Activated CD4-positive, alpha-beta T cell treated with anti-CD3 and anti-CD28 coated beads for 36 hours (primary cell): ENCODE results near the gene RPL26. TPM values are rescaled to one million over a fixed set of nuclear protein-coding genes. Genes with fewer than 3 reads are reported as not detected.

Source experiments
- ATAC-seq: fragments of 200-7000 bp; cut with Tn5 transposase; one replicate; pipeline ENCODE4 v1.10.0; 2021; ENCODE audit warnings: mild to moderate bottlenecking, moderate library complexity
- CTCF ChIA-PET: fragments of 350-600 bp; sonication (Branson Sonifier 250); formaldehyde crosslinking; loops from one replicate; lab custom pipeline; 2021; ENCODE audit warnings: antibody characterized with exemption; lab: Charles Lee
- POLR2A ChIA-PET: fragments of 350-600 bp; sonication (Branson Sonifier 250); formaldehyde crosslinking; loops from one replicate; lab custom pipeline; 2021; ENCODE audit warnings: antibody characterized with exemption, inconsistent platforms; lab: Charles Lee
- DNase-seq: peaks from one replicate; pipeline ENCODE4 v3.0.0-alpha.2; 2020
- H3K27ac Mint-ChIP-seq: one replicate; pipeline ENCODE4 v1.8.0; 2021; ENCODE audit warnings: mixed read lengths
- H3K27me3 Mint-ChIP-seq: one replicate; pipeline ENCODE4 v1.8.0; 2021; ENCODE audit warnings: mixed read lengths
- H3K36me3 Mint-ChIP-seq: one replicate; pipeline ENCODE4 v1.8.0; 2021; ENCODE audit warnings: low read depth, mixed read lengths
- H3K4me1 Mint-ChIP-seq: one replicate; pipeline ENCODE4 v1.8.0; 2021; ENCODE audit warnings: mixed read lengths
- H3K4me3 Mint-ChIP-seq: one replicate; pipeline ENCODE4 v1.8.0; 2021; ENCODE audit warnings: mild to moderate bottlenecking, moderate library complexity, mixed read lengths
- H3K9me3 Mint-ChIP-seq: one replicate; pipeline ENCODE4 v1.8.0; 2021; ENCODE audit warnings: low read depth, mixed read lengths
- intact Hi-C, 2 experiments: fragments of 100-400 bp; cut with DNase I in 1 of 2; cut with micrococcal nuclease in 1 of 2; formaldehyde crosslinking; loops; one replicate each; pipeline versions ENCODE4 v1.14.2 to v1.15.1; 2022 to 2024; cut with DNase I, micrococcal nuclease
- total RNA-seq, 2 experiments: library from RNA; stranded (reverse); gene quantifications; one replicate each; pipeline ENCODE4 v1.2.3, GENCODE V29; 2021

Gene RPL26
- total RNA-seq, 2 experiments from 2014 or later = 3,064 to 3,721 TPM

GRCh38 chr17:8369944-8370343 lies 13.0 kb downstream of the RPL26 start:
- H3K27ac Mint-ChIP-seq = no peak overlapping the region
- CTCF ChIA-PET = interaction anchor here (1.1 kb wide), 1 partner anchor 628 kb away, joined by 3 read pairs; no protein-coding TSS in a partner anchor
- H3K4me1 Mint-ChIP-seq = peaks cover 4% of the 10 kb centered on the region
- ATAC-seq (no peak), DNase-seq (no peak)
- no peak overlapping the region for H3K4me3 Mint-ChIP-seq
- H3K27me3 Mint-ChIP-seq = no peaks in the 10 kb centered on the region
- H3K36me3 Mint-ChIP-seq = peaks cover 9% of the 10 kb centered on the region
- no peaks in the 10 kb centered on the region for H3K9me3 Mint-ChIP-seq
- POLR2A ChIA-PET = interaction anchor here (0.5 to 0.6 kb wide), 2 partner anchors 12 to 102 kb away, joined by 3 to 15 read pairs; no protein-coding TSS in a partner anchor
- intact Hi-C loops = loop anchor here in 1 of 2 experiments (10.0 kb wide), 1 partner anchor 75 kb away; the partner anchor contains the start of gene SLC25A35

DNA sequence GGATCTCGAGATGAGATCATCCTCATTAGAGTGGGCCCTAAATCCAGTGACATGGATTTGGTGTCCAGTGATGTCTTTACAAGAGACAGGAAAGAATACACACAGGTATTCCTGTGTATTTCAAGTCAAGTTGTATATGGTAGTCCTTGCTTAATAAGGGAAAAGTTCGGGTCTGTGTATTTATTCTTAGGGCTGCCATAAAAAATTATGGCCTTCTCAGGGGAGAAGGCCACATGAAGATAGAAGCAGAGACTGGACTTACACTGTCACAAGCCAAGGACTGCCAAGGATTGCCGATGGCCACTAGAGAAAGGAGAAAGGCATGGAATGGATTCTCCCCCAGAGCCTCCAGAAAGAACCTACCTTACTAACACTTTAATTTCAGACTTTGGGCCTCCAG lies 14.8 kb downstream of the RPL26 start:
- Mint-ChIP-seq H3K4me1 (peaks cover 2% of the 10 kb centered on the region), H3K27ac (no peak overlapping the region), H3K4me3 (no peak overlapping the region), H3K36me3 (peaks cover 9% of the 10 kb centered on the region), H3K27me3 (no peaks in the 10 kb centered on the region), H3K9me3 (no peaks in the 10 kb centered on the region)
- ChIA-PET POLR2A (no interaction called here), CTCF (no interaction called here)
- intact Hi-C loops = no loop called here
- DNase-seq (no peak), ATAC-seq (no peak)

DNA sequence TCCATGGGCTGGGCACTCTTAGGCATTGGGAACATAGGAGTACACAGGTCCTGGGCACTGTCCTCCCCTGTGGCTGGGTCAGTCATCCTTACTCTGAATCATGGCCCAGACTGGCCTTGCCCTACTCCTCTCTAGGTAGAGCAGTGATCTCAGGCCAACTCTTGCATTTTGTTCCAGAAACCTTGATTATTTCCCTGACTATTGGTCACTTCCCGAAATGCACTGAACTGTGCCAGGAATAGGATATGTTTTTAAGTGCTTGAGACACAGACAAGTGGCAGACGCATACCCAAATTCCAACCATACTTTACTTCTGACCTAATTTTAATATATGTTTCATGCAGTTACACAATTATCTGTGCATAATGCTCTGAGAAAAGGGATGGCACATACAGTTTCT lies 16.8 kb downstream of the RPL26 start:
- ChIA-PET POLR2A (no interaction called here), CTCF (no interaction called here)
- peaks cover 9% of the 10 kb centered on the region for H3K36me3 Mint-ChIP-seq
- peaks cover 2% of the 10 kb centered on the region for H3K4me1 Mint-ChIP-seq
- intact Hi-C loops = no loop called here
- H3K27me3 Mint-ChIP-seq = no peaks in the 10 kb centered on the region
- ATAC-seq = no peak
- no peak for DNase-seq
- H3K9me3 Mint-ChIP-seq = no peaks in the 10 kb centered on the region
- H3K4me3 Mint-ChIP-seq = no peak overlapping the region
- H3K27ac Mint-ChIP-seq = no peak overlapping the region

- ChIA-PET CTCF (no interaction called here), POLR2A (no interaction called here)
- intact Hi-C loops = no loop called here
- H3K9me3 Mint-ChIP-seq = no peaks in the 10 kb centered on the region
- DNase-seq (no peak), ATAC-seq (no peak)
- no peak overlapping the region for H3K27ac Mint-ChIP-seq
- peaks cover 8% of the 10 kb centered on the region for H3K36me3 Mint-ChIP-seq
- peaks cover 4% of the 10 kb centered on the region for H3K4me1 Mint-ChIP-seq
- H3K27me3 Mint-ChIP-seq = no peaks in the 10 kb centered on the region
- no peak overlapping the region for H3K4me3 Mint-ChIP-seq
Observed at GRCh38 chr17:8365143-8365542, 17.9 kb downstream of the RPL26 start.

DNA sequence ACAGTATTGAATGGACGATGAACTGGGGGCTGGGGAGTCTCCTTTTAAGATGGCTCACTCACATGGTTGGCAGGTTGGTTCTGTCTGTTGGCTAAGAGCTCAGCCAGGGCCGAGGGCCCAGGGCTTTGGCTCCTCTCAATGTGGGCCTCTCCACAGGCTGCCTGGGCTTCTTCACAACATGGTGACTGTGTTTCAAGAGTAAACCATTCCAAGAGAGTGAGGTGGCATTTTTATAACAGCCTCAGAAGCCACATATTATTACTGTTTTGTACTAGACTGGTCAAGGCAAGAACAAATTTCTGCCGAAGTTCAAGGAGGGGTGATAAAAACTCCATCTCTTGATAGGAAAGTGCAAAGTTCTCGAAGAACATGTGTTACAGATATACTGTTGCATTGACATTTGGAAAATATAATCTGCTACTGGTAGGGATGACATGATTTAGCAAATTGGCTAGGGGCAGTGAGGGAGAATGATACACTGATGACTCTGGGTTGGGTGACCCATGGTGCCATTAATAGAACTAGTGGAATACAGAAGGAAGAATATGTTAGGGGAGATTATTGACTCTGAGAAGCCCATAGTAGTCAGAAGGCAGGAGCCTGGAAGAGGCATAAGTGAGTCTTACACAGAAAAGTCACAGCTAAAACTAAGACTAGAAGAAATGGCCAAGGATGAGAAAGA lies 20.2 kb downstream of the RPL26 start:
- intact Hi-C loops = no loop called here
- Mint-ChIP-seq H3K4me3 (no peak overlapping the region), H3K27me3 (no peaks in the 10 kb centered on the region), H3K4me1 (peaks cover 10% of the 10 kb centered on the region), H3K9me3 (no peaks in the 10 kb centered on the region), H3K27ac (no peak overlapping the region), H3K36me3 (no peaks in the 10 kb centered on the region)
- DNase-seq (no peak), ATAC-seq (no peak)
- ChIA-PET POLR2A (no interaction called here), CTCF (no interaction called here)

DNA sequence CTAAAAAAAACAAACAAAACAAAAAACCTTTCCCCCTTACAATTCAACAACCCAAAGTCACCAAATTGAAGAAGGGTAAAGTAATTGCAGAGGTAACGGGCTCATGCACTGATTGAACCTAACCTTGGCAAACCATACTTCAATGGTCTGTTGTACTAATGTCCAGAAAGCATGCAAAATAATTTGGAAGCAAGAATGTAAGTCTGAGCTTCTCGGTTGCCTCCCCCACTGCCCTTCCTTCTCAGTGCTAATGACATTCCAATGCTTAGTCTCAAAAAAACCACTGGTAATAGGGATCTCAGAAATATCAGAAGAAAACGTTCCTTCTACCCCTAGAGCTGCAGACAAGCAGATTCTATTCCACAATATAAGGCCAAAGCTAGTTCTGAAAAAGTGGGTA lies 22.2 kb downstream of the RPL26 start:
- no peak overlapping the region for H3K27ac Mint-ChIP-seq
- H3K4me1 Mint-ChIP-seq = peaks cover 10% of the 10 kb centered on the region
- ATAC-seq (no peak), DNase-seq (no peak)
- POLR2A ChIA-PET = interaction anchor here (0.6 to 1.1 kb wide), 3 partner anchors 12 to 806 kb away, joined by 3 read pairs; no protein-coding TSS in a partner anchor
- no peak overlapping the region for H3K4me3 Mint-ChIP-seq
- no peaks in the 10 kb centered on the region for H3K9me3 Mint-ChIP-seq
- CTCF ChIA-PET = interaction anchor here (1.0 to 1.6 kb wide), 2 partner anchors 16 to 23 kb away, joined by 4 to 6 read pairs; partner anchors contain the start of gene KRABD2
- H3K36me3 Mint-ChIP-seq = no peaks in the 10 kb centered on the region
- no peaks in the 10 kb centered on the region for H3K27me3 Mint-ChIP-seq
- intact Hi-C loops = no loop called here

GRCh38 chr17:8360260-8360659 lies 22.7 kb downstream of the RPL26 start:
- peaks cover 10% of the 10 kb centered on the region for H3K4me1 Mint-ChIP-seq
- H3K36me3 Mint-ChIP-seq = no peaks in the 10 kb centered on the region
- no peaks in the 10 kb centered on the region for H3K27me3 Mint-ChIP-seq
- CTCF ChIA-PET = interaction anchor here (0.5 to 1.6 kb wide), 4 partner anchors 16 to 143 kb away, joined by 3 to 6 read pairs (median 4); partner anchors contain the start of gene KRABD2
- H3K9me3 Mint-ChIP-seq = no peaks in the 10 kb centered on the region
- H3K4me3 Mint-ChIP-seq = no peak overlapping the region
- POLR2A ChIA-PET = interaction anchor here (0.6 to 1.1 kb wide), 3 partner anchors 29 to 807 kb away, joined by 3 read pairs; no protein-coding TSS in a partner anchor
- DNase-seq = no peak
- intact Hi-C loops = no loop called here
- H3K27ac Mint-ChIP-seq = no peak overlapping the region
- no peak for ATAC-seq

DNA sequence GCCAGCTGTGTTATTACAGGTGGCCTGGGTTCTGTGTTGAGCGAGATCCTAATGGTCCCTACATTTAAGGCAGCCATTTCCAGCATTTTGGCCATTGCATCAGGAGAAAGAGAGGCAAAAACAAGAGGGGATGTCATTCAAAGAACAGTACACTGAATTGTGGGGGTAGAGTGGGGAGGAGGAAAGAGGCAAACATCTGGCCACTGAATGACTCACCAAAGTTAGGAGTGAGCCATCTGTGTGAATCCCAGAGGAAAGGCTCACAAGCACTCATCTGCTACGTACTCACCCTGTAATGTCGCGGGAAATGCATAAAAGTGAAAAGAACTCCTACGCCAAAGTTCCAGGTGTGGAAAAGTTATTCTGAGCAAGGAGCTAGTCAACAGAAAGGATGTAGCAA lies 23.2 kb downstream of the RPL26 start:
- Mint-ChIP-seq H3K4me1 (peaks cover 10% of the 10 kb centered on the region), H3K9me3 (no peaks in the 10 kb centered on the region), H3K36me3 (no peaks in the 10 kb centered on the region), H3K27me3 (no peaks in the 10 kb centered on the region), H3K4me3 (no peak overlapping the region), H3K27ac (no peak overlapping the region)
- ChIA-PET POLR2A (interaction anchor here (0.6 kb wide), 1 partner anchor 28 kb away, joined by 3 read pairs; no protein-coding TSS in a partner anchor), CTCF (interaction anchor here (0.5 to 1.6 kb wide), 4 partner anchors 22 to 498 kb away, joined by 3 to 6 read pairs (median 4); no protein-coding TSS in a partner anchor)
- DNase-seq (no peak), ATAC-seq (no peak)
- intact Hi-C loops = no loop called here

DNA sequence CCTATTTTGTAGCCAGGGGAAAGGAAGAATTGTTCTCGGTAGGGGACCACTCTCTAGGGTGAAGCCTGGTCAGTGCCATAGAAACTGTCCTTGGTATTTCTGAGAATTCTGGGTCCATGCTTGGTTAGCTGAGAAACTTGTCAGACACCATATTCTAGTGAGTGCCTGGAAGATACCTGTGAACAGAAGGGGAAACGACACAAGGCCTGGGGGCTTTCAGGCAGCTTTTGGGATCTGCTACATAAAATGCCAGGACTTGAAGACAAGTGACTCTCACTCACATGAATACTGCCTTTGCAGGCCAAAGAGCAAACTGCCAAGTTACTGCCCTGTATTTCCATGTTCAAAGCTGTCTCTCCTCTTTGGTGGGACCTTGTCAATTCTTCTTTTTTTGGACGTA lies 25.1 kb downstream of the RPL26 start:
- intact Hi-C loops = no loop called here
- H3K27me3 Mint-ChIP-seq = no peaks in the 10 kb centered on the region
- H3K9me3 Mint-ChIP-seq = no peaks in the 10 kb centered on the region
- H3K4me1 Mint-ChIP-seq = peaks cover 10% of the 10 kb centered on the region
- DNase-seq = no peak
- CTCF ChIA-PET = no interaction called here
- POLR2A ChIA-PET = no interaction called here
- no peak for ATAC-seq
- H3K27ac Mint-ChIP-seq = no peak overlapping the region
- no peaks in the 10 kb centered on the region for H3K36me3 Mint-ChIP-seq
- no peak overlapping the region for H3K4me3 Mint-ChIP-seq

GRCh38 chr17:8354236-8354635 lies 28.8 kb downstream of the RPL26 start:
- H3K9me3 Mint-ChIP-seq = no peaks in the 10 kb centered on the region
- intact Hi-C loops = no loop called here
- H3K4me1 Mint-ChIP-seq = no peaks in the 10 kb centered on the region
- DNase-seq (no peak), ATAC-seq (no peak)
- no peak overlapping the region for H3K4me3 Mint-ChIP-seq
- H3K36me3 Mint-ChIP-seq = no peaks in the 10 kb centered on the region
- CTCF ChIA-PET = interaction anchor here (0.6 kb wide), 1 partner anchor 17 kb away, joined by 4 read pairs; no protein-coding TSS in a partner anchor
- POLR2A ChIA-PET = no interaction called here
- H3K27ac Mint-ChIP-seq = no peak overlapping the region
- peaks cover 3% of the 10 kb centered on the region for H3K27me3 Mint-ChIP-seq

DNA sequence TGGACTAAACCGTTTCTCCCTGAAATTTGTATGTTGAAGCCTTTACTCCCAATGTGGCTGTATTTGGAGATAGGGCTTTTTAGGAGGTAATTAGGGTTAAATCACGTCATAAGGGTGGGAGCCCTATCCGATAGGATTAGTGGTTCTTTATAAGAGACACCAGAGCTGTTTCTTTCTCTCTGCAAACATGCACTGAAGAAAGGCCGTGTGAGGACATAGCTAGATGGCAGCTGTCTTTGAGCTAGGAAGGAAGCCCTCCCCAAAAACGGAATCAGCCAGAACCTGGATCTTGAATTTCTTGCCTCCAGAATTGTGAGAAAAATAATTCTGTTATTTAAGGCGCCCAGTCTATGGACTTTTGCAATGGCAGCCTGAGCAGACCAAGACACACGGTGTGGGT lies 29.3 kb downstream of the RPL26 start:
- peaks cover 3% of the 10 kb centered on the region for H3K27me3 Mint-ChIP-seq
- no peaks in the 10 kb centered on the region for H3K9me3 Mint-ChIP-seq
- intact Hi-C loops = no loop called here
- no peaks in the 10 kb centered on the region for H3K4me1 Mint-ChIP-seq
- no peak overlapping the region for H3K27ac Mint-ChIP-seq
- ATAC-seq (no peak), DNase-seq (no peak)
- no peaks in the 10 kb centered on the region for H3K36me3 Mint-ChIP-seq
- CTCF ChIA-PET = interaction anchor here (0.6 to 0.7 kb wide), 2 partner anchors 17 to 91 kb away, joined by 3 to 4 read pairs; no protein-coding TSS in a partner anchor
- POLR2A ChIA-PET = no interaction called here
- no peak overlapping the region for H3K4me3 Mint-ChIP-seq

GRCh38 chr17:8350339-8350738 lies 32.7 kb downstream of the RPL26 start:
- CTCF ChIA-PET = no interaction called here
- Mint-ChIP-seq H3K4me1 (no peaks in the 10 kb centered on the region), H3K9me3 (no peaks in the 10 kb centered on the region), H3K27ac (no peak overlapping the region), H3K4me3 (no peak overlapping the region), H3K27me3 (peaks cover 19% of the 10 kb centered on the region), H3K36me3 (no peaks in the 10 kb centered on the region)
- no peak for ATAC-seq
- DNase-seq = no peak
- POLR2A ChIA-PET = no interaction called here
- intact Hi-C loops = no loop called here
